Thyroid gland (tissue), 4 donors: ENCODE data around the gene NRROS.

Experiments
- POLR2A ChIP-seq, 2 donors: fragments of 450-650 bp; IDR thresholded peaks; one replicate each; pipeline ENCODE4 v1.6.1; 2017; ENCODE audit warnings: antibody characterized with exemption in 2 of 2, mild to moderate bottlenecking in 2 of 2, moderate library complexity in 1 of 2
- TF ChIP-seq, protein P1 (sequence below), 6 experiments: fragments of 200-600 bp in 3 of 6; fragments of 450-650 bp in 3 of 6; sonication (generic) in 3 of 6; IDR thresholded peaks; one replicate each; pipeline ENCODE4 v1.5.1; 2016 to 2019; ENCODE audit warnings: antibody characterized with exemption in 6 of 6, mild to moderate bottlenecking in 2 of 6, inconsistent platforms in 1 of 6, moderate library complexity in 1 of 6

- TF ChIP-seq, protein P1, sequence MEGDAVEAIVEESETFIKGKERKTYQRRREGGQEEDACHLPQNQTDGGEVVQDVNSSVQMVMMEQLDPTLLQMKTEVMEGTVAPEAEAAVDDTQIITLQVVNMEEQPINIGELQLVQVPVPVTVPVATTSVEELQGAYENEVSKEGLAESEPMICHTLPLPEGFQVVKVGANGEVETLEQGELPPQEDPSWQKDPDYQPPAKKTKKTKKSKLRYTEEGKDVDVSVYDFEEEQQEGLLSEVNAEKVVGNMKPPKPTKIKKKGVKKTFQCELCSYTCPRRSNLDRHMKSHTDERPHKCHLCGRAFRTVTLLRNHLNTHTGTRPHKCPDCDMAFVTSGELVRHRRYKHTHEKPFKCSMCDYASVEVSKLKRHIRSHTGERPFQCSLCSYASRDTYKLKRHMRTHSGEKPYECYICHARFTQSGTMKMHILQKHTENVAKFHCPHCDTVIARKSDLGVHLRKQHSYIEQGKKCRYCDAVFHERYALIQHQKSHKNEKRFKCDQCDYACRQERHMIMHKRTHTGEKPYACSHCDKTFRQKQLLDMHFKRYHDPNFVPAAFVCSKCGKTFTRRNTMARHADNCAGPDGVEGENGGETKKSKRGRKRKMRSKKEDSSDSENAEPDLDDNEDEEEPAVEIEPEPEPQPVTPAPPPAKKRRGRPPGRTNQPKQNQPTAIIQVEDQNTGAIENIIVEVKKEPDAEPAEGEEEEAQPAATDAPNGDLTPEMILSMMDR (IDR thresholded peaks at IDR 0.05): no peak
- no peak for TF ChIP-seq POLR2A (IDR thresholded peaks at IDR 0.05)
Observed at GRCh38 chr3:196706327-196706726, 66.8 kb downstream of the NRROS start.
